IMR-90 (cell line): ENCODE data around the gene TMPRSS6. TPM values are rescaled to one million over a fixed set of nuclear protein-coding genes. Genes with fewer than 3 reads are reported as not detected.

Experiments
- ATAC-seq: fragments of 200-7000 bp; cut with Tn5 transposase; 2 replicates; pipeline ENCODE4 v1.9.1; 2020; ENCODE audit warnings: low read depth, mild to moderate bottlenecking, moderate library complexity
- BruUV-seq: library from RNA; stranded (reverse); fragments of 400-500 nt; replicated peaks from 2 replicates; lab custom pipeline; 2021; lab: Mats Ljungman, UMichigan
- CTCF ChIA-PET: fragments of 300-600 bp; formaldehyde crosslinking; extraction: SDS; loops from one replicate; lab custom pipeline; 2021; ENCODE audit warnings: antibody characterized with exemption; lab: Yijun Ruan, JAX
- POLR2A ChIA-PET: fragments of 300-600 bp; sonication (Branson Sonifier 250); formaldehyde crosslinking; loops from one replicate; lab custom pipeline; 2022; ENCODE audit warnings: antibody characterized with exemption; ENCODE audit not compliant: unreplicated experiment; lab: Charles Lee
- DNase-seq: peaks from one replicate; pipeline ENCODE4 v3.0.0; 2013
- H2AFZ ChIP-seq: replicated peaks from 2 replicates; pipeline ENCODE3; 2013; ENCODE audit warnings: low read length, mild to moderate bottlenecking; ENCODE audit not compliant: poor library complexity
- H2AK5ac ChIP-seq: 2 replicates; pipeline ENCODE4 v1.6.1; 2013; ENCODE audit warnings: low read depth, low read length, inconsistent platforms
- H2AK9ac ChIP-seq: replicated peaks from 2 replicates; pipeline ENCODE3; 2013; ENCODE audit warnings: mild to moderate bottlenecking, low read depth, low read length, moderate library complexity; ENCODE audit not compliant: poor library complexity
- H2BK120ac ChIP-seq: 2 replicates; pipeline ENCODE4 v1.6.1; 2013; ENCODE audit warnings: low read depth, low read length, inconsistent platforms
- H2BK15ac ChIP-seq: 3 replicates; pipeline ENCODE4 v1.6.1; 2013; ENCODE audit warnings: low read depth, low read length, inconsistent platforms
- H2BK20ac ChIP-seq: 2 replicates; pipeline ENCODE4 v1.6.1; 2013; ENCODE audit warnings: low read depth, mild to moderate bottlenecking, inconsistent platforms, low read length, moderate library complexity
- H2BK5ac ChIP-seq: 2 replicates; pipeline ENCODE4 v1.6.1; 2013; ENCODE audit warnings: mild to moderate bottlenecking, low read depth, low read length, inconsistent platforms; ENCODE audit not compliant: poor library complexity, severe bottlenecking
- H3K14ac ChIP-seq: replicated peaks from 2 replicates; pipeline ENCODE4 v1.6.1; 2013; ENCODE audit warnings: low read depth, low read length, inconsistent platforms
- H3K18ac ChIP-seq: 2 replicates; pipeline ENCODE4 v1.6.1; 2013; ENCODE audit warnings: low read depth, low read length, control low read depth
- H3K23ac ChIP-seq: 2 replicates; pipeline ENCODE4 v1.6.1; 2013; ENCODE audit warnings: low read depth, low read length, inconsistent platforms
- H3K27ac ChIP-seq: 2 replicates; pipeline ENCODE4 v1.5.1; 2013; ENCODE audit warnings: mild to moderate bottlenecking, control low read depth, low read length; ENCODE audit not compliant: insufficient read depth
- H3K27me3 ChIP-seq: 2 replicates; pipeline ENCODE4 v1.6.1; 2013; ENCODE audit warnings: low read length; ENCODE audit not compliant: control insufficient read depth, insufficient read depth
- H3K36me3 ChIP-seq: 2 replicates; pipeline ENCODE4 v1.6.1; 2013; ENCODE audit warnings: low read length, mixed read lengths; ENCODE audit not compliant: control insufficient read depth, insufficient read depth
- H3K4ac ChIP-seq: 2 replicates; pipeline ENCODE4 v1.6.1; 2013; ENCODE audit warnings: low read depth, low read length, inconsistent platforms
- H3K4me1 ChIP-seq: 2 replicates; pipeline ENCODE4 v1.6.1; 2013; ENCODE audit warnings: low read length, mixed read lengths; ENCODE audit not compliant: control insufficient read depth, insufficient read depth
- H3K4me2 ChIP-seq: 2 replicates; pipeline ENCODE4 v1.6.1; 2013; ENCODE audit warnings: low read depth, mild to moderate bottlenecking, control low read depth, low read length, moderate library complexity
- H3K4me3 ChIP-seq: 2 replicates; pipeline ENCODE4 v1.5.1; 2013; ENCODE audit warnings: low read depth, mild to moderate bottlenecking, control low read depth, low read length, moderate library complexity; ENCODE audit not compliant: insufficient read depth
- H3K56ac ChIP-seq: 2 replicates; pipeline ENCODE4 v1.6.1; 2013; ENCODE audit warnings: low read length, inconsistent platforms; ENCODE audit not compliant: insufficient read depth; ENCODE audit errors: extremely low read depth
- H3K79me1 ChIP-seq, 2 experiments: 2 replicates each; pipeline ENCODE4 v1.6.1; 2013; ENCODE audit warnings: low read length in 2 of 2, inconsistent platforms in 1 of 2, low read depth in 1 of 2
- H3K9ac ChIP-seq: 2 replicates; pipeline ENCODE4 v1.6.1; 2013; ENCODE audit warnings: low read depth, low read length, control low read depth
- H3K9me1 ChIP-seq: 2 replicates; pipeline ENCODE4 v1.6.1; 2013; ENCODE audit warnings: low read length, inconsistent platforms; ENCODE audit not compliant: insufficient read depth
- H3K9me3 ChIP-seq: 2 replicates; pipeline ENCODE4 v1.6.1; 2013; ENCODE audit warnings: low read length; ENCODE audit not compliant: control insufficient read depth, insufficient read depth
- H4K20me1 ChIP-seq: 2 replicates; pipeline ENCODE4 v1.6.1; 2013; ENCODE audit warnings: low read length, inconsistent platforms; ENCODE audit not compliant: insufficient read depth
- H4K5ac ChIP-seq: 2 replicates; pipeline ENCODE4 v1.6.1; 2013; ENCODE audit warnings: mild to moderate bottlenecking, low read depth, low read length, control low read depth
- H4K8ac ChIP-seq, 2 experiments: 2 replicates each; pipeline ENCODE4 v1.6.1; 2013; ENCODE audit warnings: low read depth in 2 of 2, low read length in 2 of 2, control low read depth in 1 of 2, inconsistent platforms in 1 of 2
- H4K91ac ChIP-seq: 2 replicates; pipeline ENCODE4 v1.6.1; 2013; ENCODE audit warnings: low read depth, low read length, inconsistent platforms; ENCODE audit not compliant: insufficient read depth
- BHLHE40 ChIP-seq: fragments of 150-350 bp; IDR thresholded peaks from 2 replicates; pipeline ENCODE4 v1.6.1; 2016; ENCODE audit warnings: mild to moderate bottlenecking, low read depth, low read length
- CEBPB ChIP-seq: IDR thresholded peaks from 2 replicates; pipeline ENCODE4 v1.6.1; 2012; ENCODE audit warnings: low read depth, low read length, improper control_type of control experiment
- CHD1 ChIP-seq: IDR thresholded peaks from 2 replicates; pipeline ENCODE4 v1.6.1; 2012; ENCODE audit warnings: low read depth, low read length, improper control_type of control experiment
- CTCF ChIP-seq: conservative IDR thresholded peaks from 2 replicates; pipeline ENCODE4 v1.5.1; 2012; ENCODE audit warnings: mild to moderate bottlenecking, low read depth, low read length, improper control_type of control experiment
- ELK1 ChIP-seq: fragments of 150-350 bp; IDR thresholded peaks from 2 replicates; pipeline ENCODE4 v1.6.1; 2016; ENCODE audit warnings: low read depth, mild to moderate bottlenecking, low read length, moderate library complexity, borderline replicate concordance
- FOS ChIP-seq: fragments of 150-350 bp; IDR thresholded peaks from 2 replicates; pipeline ENCODE4 v1.6.1; 2016; ENCODE audit warnings: low read depth, low read length
- MAFK ChIP-seq: IDR thresholded peaks from 2 replicates; pipeline ENCODE4 v1.6.1; 2012; ENCODE audit warnings: low read depth, low read length, improper control_type of control experiment
- MAZ ChIP-seq: IDR thresholded peaks from 2 replicates; pipeline ENCODE4 v1.6.1; 2012; ENCODE audit warnings: low read depth, mild to moderate bottlenecking, low read length, improper control_type of control experiment, moderate library complexity, borderline replicate concordance
- MXI1 ChIP-seq: IDR thresholded peaks from 2 replicates; pipeline ENCODE4 v1.6.1; 2012; ENCODE audit warnings: low read depth, mild to moderate bottlenecking, low read length, moderate library complexity, borderline replicate concordance
- NFE2L2 ChIP-seq: fragments of 150-350 bp; IDR thresholded peaks from 2 replicates; pipeline ENCODE4 v1.6.1; 2016; ENCODE audit warnings: low read depth, mild to moderate bottlenecking, low read length
- POLR2A ChIP-seq: IDR thresholded peaks from 2 replicates; pipeline ENCODE4 v1.6.1; 2012; ENCODE audit warnings: mild to moderate bottlenecking, low read depth, low read length
- RAD21 ChIP-seq: IDR thresholded peaks from 2 replicates; pipeline ENCODE4 v1.6.1; 2012; ENCODE audit warnings: low read length, improper control_type of control experiment
- SMC3 ChIP-seq: fragments of 150-350 bp; IDR thresholded peaks from 2 replicates; pipeline ENCODE4 v1.6.1; 2016; ENCODE audit warnings: low read depth, mild to moderate bottlenecking, antibody characterized with exemption, low read length, moderate library complexity
- USF2 ChIP-seq: fragments of 150-350 bp; IDR thresholded peaks from 2 replicates; pipeline ENCODE4 v1.6.1; 2017; ENCODE audit warnings: mild to moderate bottlenecking, antibody characterized with exemption, low read length, low read depth
- WGBS, 2 experiments: methylation state at CpG; one replicate each; pipeline versions ENCODE4 v1.1.5 to v1.1.7; 2013; ENCODE audit warnings: missing lambda C conversion rate in 2 of 2; ENCODE audit not compliant: insufficient read length in 1 of 2; ENCODE audit errors: extremely low coverage in 2 of 2; 5-methylcytosine and 5-hydroxymethylcytosine counted together
- dilution Hi-C: fragments of 300-500 bp; cut with HindIII; formaldehyde crosslinking; loops from one replicate; pipeline ENCODE4 v1.14.3; 2018; ENCODE audit warnings: low sequenced_read_pairs; ENCODE audit not compliant: unreplicated experiment
- in situ Hi-C: fragments of 300-500 bp; cut with MboI; formaldehyde crosslinking; loops from 3 replicates; pipeline ENCODE4 v1.14.3; 2019; ENCODE audit warnings: low sequenced_read_pairs, inconsistent platforms, mixed read lengths
- intact Hi-C: fragments of 100-400 bp; cut with micrococcal nuclease; formaldehyde crosslinking; loops from 2 replicates; pipeline ENCODE4 v1.10.0; 2022
- polyA plus RNA-seq, 3 experiments: library from polyadenylated mRNA; depleted of rRNA; stranded (reverse); fragments of >200 nt; gene quantifications; 2 replicates each; pipeline ENCODE4 v1.2.3, GENCODE V29; 2012; ENCODE audit warnings: low replicate concordance in 1 of 3
- total RNA-seq: library from RNA; depleted of rRNA; stranded (reverse); fragments of >200 nt; gene quantifications from 2 replicates; pipeline ENCODE4 v1.2.3, GENCODE V29; 2012

The TMPRSS6 gene
- total and polyA plus RNA-seq, 2 of the 4 experiments (the other 2 are of a cell fraction) = not detected

- peaks cover 14% of the 10 kb centered on the region for H3K27me3 ChIP-seq
- H3K18ac ChIP-seq = no peak overlapping the region
- no peak overlapping the region for H2BK15ac ChIP-seq
- no peak overlapping the region for H2BK20ac ChIP-seq
- H2BK5ac ChIP-seq = no peak overlapping the region
- H3K79me1 ChIP-seq = no peaks in the 10 kb centered on the region
- no peak overlapping the region for H2AK5ac ChIP-seq
- no peak overlapping the region for H3K23ac ChIP-seq
- H2AK9ac ChIP-seq = no peak overlapping the region
- H3K9me1 ChIP-seq = no peaks in the 10 kb centered on the region
- H3K4me3 ChIP-seq = no peak overlapping the region
- peak; percentile 37 for DNase-seq
- ChIA-PET CTCF (interaction anchor here (1.0 kb wide), 1 partner anchor 14 kb away, joined by 5 read pairs; no protein-coding TSS in a partner anchor), POLR2A (interaction anchor here (1.2 kb wide), 1 partner anchor 12 kb away, joined by 4 read pairs; no protein-coding TSS in a partner anchor)
- no CpG with 5 or more reads among the region's 18 CpGs for WGBS, 2 experiments
- no peak overlapping the region for H3K4me2 ChIP-seq
- H3K9ac ChIP-seq = no peak overlapping the region
- dilution Hi-C loops = no loop called here
- H4K91ac ChIP-seq = 0 out of 2 replicates have a peak overlapping the region, but pooled peaks have one; percentile 0
- no peaks in the 10 kb centered on the region for H4K20me1 ChIP-seq
- ATAC-seq = peak; percentile 32; the same call in 1 of the 2 replicates
- no peak overlapping the region for H4K5ac ChIP-seq
- H3K9me3 ChIP-seq = no peaks in the 10 kb centered on the region
- no peak overlapping the region for H3K56ac ChIP-seq
- no peak overlapping the region for H3K4ac ChIP-seq
- no peak overlapping the region for H3K14ac ChIP-seq
- no peak overlapping the region for H4K8ac ChIP-seq
- in situ Hi-C loops = no loop called here
- intact Hi-C loops = no loop called here
- H3K27ac ChIP-seq = no peak overlapping the region
- H3K36me3 ChIP-seq = peaks cover 15% of the 10 kb centered on the region
- no TSS peak for BruUV-seq
- H2AFZ ChIP-seq = no peak overlapping the region
- H3K4me1 ChIP-seq = no peaks in the 10 kb centered on the region; the same call in 1 of the 2 replicates
- H2BK120ac ChIP-seq = no peak overlapping the region
- TF ChIP-seq MAZ (no peak), FOS (no peak), CHD1 (no peak), CTCF (no peak), MAFK (no peak), BHLHE40 (no peak), RAD21 (no peak), CEBPB (no peak; the same call in 1 of the 2 replicates), POLR2A (no peak), MXI1 (no peak), NFE2L2 (no peak), ELK1 (no peak), USF2 (no peak), SMC3 (no peak)
These were observed 76.7 kb downstream of the TMPRSS6 start for GRCh38 chr22:37032535-37033460.
